ENCODE data around the gene CGAS.
"Not testable (repeated sequence)": the region's sequence is repeated elsewhere in the genome, so short reads cannot be mapped to it uniquely, and the experiment has no call there.

Gene CGAS

DNA sequence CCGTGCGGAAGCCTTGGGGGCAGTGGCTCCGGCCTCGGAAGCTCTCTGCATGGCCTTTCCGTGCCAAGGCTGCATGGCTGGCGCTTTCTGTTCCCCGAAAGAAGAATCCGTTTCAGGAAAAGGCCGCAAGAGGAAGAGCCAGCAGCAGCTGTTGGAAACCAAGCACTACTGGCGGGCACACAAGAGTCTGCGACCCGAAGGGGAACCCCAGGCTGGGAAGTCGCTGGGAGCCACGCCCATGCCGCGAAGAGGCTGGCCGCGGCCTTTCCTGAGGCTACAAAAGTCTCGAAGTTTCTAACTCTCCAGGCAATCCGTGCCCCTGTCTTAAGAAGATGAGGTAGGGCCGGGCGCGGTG, at the start of gene CGAS:
Gene CGAS (minus strand): TSS at position 191 of the 355 bp plus-strand sequence. CDS start 116 bp downstream, at position 75.
- DNase-seq = peak; percentile 45

DNA sequence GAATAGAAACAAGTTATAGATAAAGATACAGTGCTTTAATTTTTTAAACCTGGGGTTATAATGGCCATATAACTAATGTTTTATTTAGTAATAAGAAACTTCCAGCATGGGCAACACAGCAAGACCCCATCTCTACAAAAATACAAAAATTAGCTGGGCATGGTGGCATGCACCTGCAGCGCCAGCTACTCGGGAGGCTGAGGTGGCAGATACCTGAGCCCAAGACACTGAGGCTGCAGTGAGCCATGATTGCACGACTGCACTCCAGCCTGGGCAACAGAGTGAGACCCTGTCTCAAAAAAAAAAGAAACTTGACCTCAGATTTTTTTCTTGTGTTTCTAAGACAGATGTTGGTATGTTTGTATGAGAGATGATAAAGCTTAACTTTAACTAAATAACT, 45.8 kb upstream of the CGAS start:
- DNase-seq = no peak

DNA sequence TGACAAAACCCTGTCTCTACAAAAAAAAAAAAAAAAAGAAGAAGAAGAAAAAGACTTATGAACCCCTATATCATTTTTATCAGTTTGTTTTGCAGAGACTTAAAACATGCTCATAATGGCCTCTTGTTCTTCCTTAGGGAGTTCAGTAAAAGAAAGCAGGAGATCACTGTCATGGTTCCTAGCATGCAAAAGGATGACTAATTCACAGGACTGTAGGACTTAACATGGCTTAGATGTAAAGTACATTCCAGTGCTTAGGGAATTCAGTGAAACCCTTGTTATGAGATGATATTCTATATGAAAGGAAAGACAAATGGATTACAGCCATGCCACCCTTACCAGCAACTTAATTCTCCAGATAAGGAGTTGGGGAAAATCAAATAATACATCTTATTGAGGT, 39.3 kb upstream of the CGAS start:
- DNase-seq = no peak

DNA sequence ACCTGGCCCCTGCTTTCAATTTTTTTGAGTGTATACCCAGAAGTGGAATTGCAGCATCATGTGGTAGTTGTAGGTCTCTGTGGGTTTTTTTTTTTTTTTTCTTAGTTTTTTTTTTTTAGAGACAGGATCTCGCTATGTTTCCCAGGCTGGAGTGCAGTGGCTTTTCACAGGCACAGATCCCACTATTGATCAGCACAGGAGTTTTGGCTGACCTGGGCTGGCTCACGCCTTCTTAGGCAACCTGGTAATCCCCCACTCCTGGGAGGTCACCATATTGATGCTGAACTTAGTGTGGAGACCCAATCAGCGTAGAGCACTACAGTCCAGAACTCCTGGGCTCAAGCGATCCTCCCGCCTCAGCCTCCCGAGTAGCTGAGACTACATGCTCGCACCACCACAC, 35.4 kb upstream of the CGAS start:
- DNase-seq = no peak

DNA sequence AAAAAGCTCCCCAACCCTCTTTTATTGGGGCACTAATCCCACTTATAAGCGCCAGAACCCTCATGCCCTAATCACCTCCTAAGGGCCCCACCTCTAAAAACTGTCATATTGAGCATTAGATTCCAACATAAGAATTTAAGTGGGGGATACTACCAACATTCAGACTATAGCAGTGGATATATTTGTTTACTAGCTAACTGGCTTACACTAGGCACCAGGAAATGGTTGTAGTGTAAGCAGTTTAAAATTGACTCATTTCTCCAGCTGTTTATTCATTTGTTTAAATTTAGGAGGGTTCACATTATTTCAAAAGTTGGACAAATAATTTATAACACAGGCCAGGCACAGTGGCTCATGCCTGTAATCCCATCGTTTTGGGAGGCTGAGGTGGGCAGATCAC, 32.3 kb upstream of the CGAS start:
- DNase-seq = no peak

DNA sequence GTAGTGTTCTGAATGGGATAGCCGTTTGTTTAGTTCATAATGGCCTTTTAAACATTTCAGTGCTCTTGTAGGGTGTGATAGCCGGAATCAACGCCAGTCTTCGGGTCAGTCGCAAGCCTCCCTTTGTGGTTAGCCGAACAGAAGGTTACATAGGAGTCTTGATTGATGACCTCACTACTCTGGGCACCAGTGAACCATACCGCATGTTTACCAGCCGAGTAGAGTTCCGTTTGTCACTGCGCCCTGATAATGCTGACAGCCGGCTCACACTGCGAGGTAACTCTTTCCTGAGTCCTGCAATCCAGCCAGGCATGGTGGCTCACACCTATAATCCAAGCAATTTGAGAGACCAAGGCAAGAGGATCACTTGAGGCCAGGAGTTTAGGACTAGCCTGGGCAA, 29.9 kb upstream of the CGAS start:
- no peak for DNase-seq

DNA sequence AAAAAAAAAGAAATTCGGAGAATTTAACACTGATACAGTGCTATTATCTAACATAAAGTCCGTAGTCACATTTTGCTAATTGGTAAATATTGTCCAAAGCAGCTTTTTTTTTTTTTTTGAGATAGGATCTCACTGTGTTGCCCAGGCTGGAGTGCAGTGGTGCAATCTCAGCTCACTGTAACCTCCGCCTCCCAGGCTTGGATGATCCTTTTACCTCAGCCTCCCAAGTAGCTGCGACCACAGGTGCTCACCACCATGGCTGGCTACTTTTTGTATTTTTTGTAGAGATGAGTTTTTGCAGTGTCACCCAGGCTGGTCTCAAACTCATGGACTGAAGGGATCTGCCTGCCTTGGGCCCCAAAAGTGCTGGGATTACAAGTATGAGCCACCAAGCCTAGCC, 25.3 kb upstream of the CGAS start:
- DNase-seq = no peak

DNA sequence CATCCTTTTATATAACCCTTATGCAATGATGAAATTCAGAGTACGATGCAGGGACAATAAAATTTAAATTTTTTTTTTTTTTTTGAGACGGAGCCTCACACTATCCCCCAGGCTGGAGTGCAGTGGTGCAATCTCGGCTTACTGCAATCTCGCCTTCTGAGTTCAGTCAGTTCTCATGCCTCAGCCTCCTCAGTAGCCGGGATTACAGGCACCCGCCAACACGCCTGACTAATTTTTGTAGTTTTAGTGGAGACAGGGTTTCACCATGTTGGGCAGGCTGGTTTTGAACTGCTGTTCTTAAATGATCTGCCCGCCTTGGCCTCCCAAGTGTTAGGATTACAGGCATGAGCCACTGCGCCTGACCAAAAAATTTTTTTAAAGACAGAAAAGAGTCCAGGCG, 24.6 kb upstream of the CGAS start:
- no peak for DNase-seq

DNA sequence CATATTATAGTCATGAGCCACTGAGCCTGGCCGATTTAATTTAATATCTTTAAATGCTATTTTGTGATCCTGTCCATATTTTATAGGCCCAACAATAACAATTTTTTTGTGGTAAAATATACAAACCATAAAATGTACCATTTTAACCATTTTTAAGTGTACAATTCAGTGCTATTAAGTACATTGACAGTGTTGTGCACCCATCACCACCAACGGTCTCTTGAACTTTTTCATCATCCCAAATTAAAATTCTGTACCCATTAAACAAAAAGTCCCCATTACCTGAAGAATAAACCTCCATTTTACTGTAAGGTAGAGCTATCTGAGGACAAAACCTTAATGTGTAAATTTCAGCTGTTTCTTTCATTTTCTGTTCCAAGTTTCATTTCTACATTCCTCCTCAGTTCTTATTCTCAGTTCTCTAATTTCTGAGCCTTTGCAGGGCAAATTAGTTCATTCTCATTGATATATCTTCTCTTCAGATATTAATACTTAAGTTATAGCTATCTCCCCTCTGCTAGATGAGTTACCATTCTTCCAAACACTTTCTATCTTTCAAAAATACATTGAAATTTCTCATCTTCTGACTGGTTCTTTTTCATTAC, 19.7 kb upstream of the CGAS start:
- DNase-seq = no peak

DNA sequence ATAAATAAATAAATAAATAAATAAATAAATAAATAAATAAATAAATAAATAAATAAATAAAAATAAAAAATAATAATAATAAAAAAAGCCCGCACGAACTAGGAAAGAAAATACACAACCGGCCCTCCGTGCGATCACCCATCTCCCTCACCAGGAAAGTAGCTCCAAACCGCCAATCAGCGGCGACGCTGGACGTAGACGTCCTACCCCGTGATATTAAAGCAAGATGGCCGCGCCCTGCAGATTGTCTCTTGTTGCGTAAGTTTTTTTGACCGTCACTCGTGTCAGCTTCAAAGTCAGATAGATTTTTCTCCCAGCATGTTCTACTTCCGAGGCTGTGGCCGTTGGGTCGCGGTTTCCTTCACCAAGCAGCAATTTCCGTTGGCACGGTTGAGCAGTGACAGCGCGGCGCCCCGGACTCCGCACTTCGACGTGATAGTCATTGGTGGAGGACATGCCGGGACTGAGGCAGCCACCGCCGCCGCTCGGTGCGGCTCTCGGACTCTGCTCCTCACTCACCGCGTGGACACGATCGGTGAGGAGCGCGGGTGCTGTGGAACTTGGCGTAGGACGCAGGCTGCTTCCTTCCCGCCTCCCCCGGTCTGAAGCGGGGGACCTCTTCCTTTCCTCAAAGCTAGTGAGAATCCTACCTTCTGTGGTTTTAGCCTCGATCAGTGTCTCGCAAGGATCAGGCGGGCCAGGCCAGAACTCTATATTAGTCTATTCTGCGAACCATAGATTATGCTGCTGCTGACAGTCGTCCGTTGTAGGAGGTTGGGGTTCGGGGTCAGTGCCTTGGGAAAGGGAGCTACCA, 9.6 kb upstream of the CGAS start, which contains the start of gene MTO1:
Gene MTO1 (plus strand): TSS at position 201 of the 814 bp plus-strand sequence. CDS start 118 bp downstream, at position 319.
- DNase-seq = peak; percentile 31

DNA sequence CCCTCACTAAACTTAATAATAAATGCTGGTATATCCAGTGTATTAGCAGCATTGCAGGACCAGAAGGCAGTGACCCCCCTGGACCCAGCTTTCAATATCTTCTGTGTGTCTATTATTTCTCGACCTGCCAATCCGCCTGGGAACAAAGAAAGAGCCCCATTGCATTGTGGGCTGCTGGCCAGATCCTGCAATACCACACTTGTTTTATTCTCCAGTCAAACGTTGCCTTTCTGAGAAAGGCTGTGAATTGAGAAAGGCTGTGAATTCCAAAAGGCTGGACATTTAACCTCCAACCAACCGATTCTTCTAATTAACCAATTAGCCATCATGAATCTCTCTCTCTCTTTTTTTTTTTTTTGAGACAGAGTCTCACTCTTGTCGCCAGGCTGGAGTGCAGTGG, 8.0 kb upstream of the CGAS start:
- DNase-seq = no peak

DNA sequence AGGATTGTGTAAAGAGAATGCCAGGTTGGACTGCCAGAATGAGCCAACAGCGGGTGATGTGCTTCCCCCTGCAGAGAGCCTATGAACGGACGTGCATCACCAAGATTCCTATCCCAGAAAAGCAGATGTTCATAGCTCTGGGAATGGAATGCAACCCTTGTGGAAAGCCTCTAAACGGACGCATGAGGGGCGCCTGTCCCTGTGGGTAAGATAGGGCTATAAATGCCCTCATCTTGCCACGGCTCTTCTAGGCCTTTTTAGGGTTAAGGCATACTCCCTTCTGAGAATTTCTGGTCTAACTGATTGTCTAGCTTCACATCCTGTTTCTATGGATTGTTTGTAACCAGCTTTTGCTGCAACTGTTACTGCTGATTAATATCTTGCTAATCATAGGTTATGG, 7.4 kb upstream of the CGAS start:
- not testable (repeated sequence) for DNase-seq

DNA sequence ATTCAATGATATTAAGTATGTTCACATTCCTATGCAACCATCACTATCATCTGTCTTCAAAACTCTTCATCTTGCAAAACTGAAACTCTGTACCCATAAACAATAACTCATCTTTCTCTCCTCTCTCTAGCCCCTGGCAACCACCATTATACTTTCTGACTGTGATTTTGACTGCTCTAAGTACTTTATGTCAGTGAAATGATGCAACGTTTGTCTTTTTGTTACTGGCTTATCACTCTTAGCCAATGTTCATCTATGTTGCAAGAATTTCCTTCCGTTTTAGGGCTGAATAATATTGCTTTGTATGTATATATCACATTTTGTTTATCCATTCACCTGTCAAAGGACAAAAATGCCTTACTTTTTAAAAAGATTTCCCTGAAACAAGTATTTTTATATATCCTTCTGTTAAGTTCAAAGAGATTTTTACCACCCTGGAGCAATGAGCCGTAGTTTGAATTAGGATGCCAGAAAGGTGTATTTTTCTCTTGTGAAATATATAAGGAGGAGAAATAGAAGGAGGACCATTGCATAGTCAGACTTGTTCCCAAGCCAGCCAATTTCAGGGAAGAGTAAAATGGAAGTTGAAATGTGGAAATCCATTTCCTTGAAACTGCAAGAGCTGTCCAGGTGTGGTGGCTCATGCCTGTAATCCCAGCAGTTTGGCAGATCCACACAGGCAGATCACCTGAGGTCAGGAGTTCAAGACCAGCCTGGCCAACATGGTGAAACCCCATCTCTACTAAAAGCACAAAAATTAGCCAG, 4.0 kb upstream of the CGAS start:
- DNase-seq = no peak

DNA sequence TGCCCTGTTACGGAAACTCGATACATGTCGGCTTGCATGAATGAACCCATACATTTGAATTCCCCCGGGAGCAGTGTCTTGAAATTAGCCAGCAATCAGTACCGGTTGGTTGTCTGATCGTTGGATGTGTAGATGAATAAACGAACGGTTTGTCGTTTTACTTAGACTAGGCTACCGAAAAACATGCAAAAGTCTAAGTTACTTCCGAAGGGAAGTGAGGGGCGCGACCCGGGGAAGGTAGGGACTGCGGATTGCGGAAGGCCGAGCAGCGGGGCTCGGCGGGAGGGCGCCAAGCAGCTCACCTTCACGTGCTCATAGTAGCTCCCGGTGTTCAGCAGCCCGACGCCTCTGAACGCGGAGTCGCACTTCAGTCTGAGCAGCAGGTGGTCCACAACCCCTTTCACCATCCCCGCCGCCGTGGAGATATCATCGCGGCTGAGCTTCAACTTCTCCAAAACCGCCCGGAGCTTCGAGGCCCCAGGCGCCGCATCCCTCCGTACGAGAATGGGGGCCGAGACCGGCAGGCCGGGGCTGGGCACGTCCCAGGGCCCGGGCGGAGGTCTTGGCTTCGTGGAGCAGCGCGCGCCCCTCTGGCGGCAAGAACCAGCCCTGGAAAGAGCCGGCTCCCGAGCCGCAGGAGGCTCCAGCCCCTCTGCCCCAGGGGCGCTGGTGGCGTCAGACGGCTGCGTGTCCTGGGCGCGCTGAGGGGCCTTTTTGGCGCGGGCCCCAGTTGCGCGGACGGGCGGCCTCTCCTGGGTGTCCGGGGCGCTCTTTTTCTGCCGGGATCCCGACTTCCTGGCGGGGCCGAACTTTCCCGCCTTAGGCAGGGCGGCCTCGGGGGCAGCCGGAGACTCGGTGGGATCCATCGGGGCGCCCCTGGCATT, 632 bp downstream of the CGAS start:
- peak; percentile 47 for DNase-seq

DNA sequence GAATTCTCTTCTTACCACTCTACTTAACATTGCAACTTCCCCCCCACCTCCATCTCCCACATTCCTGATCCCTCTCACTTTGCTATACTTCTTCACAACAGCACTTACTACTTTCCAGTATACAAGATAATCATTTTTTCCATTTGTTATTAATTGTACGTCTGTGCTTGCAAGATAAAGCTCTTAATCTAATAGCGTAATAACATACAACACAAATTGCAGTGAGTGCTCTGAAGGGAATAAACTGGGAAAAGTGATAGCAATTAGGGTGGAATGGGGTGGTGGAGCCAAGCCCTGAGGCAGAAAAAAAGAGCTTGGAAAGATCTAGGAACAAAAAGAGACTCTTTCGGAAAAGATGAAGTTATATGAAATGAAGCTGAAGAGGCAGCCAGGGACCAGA, 8.5 kb downstream of the CGAS start:
- no peak for DNase-seq

DNA sequence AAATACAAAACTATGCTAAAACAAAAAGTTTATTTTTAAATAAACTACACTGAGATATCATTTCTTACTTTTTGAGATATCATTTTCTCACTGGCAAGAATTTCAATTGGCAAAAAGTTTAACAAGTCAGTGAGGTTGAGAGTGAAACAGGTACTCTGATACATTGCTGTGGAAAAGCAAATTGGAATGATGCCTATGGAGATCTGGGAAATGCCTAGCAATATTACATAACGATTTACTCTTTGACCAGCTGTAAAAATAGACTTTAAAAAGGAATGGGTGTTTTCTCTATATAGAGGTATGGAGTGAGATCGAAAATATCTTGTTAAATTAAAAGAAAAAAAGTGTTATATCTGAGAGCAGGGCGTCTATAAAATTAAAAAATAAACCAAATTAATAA, 16.9 kb downstream of the CGAS start:
- no peak for DNase-seq

DNA sequence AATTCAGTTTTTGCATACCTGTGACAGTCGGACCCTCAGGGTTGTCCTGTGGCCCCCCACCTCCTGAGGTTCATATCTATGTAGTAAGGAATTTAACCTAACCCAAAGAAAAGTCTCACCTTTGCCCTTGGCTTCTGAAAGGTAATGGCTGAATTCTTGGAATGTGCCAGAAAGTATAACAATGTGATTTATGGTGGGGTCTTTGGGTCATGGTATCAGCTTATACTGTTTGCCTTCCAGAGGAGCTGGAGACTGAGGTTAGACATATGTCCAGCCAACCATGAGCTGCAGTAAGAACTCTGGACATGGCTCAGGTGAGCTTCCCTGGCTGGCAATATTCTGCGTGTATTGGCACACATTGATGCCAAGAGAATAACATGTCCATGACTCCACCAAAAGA, 30.6 kb downstream of the CGAS start:
- no peak for DNase-seq

DNA sequence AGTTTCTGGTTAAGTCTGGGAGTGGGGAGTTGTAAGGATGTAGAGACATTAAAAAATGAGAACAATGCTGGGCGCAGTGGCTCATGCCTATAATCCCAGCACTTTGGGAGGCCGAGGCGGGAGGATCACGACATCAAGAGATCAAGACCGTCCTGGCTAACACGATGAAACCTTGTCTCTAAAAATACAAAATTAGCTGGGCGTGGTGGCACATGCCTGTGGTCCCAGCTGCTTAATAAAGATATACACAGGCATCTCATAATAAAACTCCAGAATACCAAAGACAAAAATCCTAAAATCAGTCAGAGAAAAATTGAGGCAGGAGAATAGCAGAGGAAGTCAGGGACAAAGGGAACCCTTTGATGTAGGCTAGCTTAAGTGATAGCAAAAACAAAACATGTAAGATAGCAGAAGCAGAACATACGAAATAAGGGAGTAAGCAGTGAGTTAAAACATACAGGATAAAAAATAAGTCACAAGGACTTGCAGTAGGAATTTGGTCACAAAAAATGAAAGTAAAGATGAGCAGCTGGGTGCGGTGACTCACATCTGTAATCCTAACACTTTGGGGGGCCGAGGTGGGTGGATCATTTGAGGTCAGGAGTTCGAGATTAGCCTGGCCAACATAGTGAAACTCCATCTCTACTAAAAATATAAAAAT, 33.9 kb downstream of the CGAS start:
- no peak for DNase-seq

DNA sequence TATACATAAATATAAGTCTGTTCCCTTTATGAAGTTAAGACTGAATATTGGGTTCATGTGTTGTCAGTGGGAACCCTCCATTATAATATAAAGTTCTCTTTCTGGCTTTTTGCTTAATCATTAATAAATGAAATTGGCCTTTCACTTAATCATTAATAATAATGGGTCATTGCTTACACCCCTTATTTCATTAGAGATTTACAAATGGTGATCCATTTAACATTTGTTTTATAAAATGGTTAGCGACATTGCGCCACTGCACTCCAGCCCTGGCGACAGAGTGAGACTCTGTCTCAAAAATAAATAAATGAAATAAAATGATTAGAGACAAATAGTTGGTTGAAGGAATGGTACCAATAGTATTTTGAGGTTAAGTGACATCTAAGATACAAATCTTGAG, 39.0 kb downstream of the CGAS start:
- DNase-seq = no peak

DNA sequence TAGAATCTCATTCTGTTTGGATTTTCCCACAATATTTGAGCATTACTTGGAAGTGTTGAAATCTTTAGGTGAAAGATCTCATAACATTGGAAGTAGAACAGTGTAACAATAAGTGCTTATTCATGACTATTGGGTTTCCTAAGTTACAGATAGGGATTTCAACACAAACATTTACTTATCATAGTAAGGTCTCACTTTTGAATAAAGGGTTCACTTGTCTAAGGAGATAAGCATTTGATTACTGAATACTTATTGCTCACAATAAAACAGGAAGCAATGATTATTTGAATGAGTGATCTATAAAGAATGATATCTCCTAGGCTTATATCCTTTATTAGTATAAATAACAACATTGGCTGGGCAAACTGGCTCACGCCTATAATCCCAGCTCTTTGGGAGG, 42.7 kb downstream of the CGAS start:
- no peak for DNase-seq

DNA sequence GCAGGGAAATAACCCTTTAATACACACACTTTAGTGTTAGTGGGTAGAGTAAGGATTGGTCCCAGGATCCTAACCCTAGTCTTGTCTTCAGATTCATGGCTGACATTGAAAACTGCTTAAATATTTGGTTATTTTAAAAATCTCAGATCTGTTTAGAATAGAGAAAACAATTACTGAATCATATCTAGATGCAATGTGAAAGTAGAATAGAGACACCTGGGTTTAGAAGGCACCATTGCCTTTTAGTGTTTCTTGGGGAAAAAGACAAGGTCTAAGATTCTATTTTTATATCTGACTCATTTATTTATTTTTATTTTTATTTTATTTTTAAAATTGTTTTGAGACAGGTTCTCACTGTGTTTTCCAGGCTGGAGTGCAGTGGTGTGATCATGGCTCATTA, 51.4 kb downstream of the CGAS start:
- DNase-seq = no peak

DNA sequence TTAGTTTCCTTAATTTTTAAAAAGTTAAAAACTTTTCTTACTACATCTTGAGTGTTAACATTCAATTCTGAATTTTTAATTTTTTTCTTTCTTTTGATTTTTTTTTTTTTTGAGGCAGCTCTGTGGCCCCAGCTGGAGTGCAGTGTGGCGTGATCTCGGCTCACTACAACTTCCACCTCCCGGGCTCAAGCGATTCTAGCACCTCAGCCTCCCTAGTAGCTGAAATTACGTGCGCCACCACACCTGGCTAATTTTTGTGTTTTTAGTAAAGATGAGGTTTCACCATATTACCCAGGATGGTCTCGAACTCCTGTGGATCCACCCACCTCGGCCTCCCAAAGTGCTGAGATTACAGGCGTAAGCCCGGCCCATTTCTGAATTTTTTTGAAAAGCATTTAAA, 56.2 kb downstream of the CGAS start:
- DNase-seq = no peak
